ENCODE data around the gene SLC4A1. TPM values are rescaled to one million over a fixed set of nuclear protein-coding genes. Genes with fewer than 3 reads are reported as not detected.
A peak's percentile ranks its signal among the peaks of the same experiment; 100 is the strongest.

The SLC4A1 gene
- total and polyA plus RNA-seq, 2 of the 13 experiments (the other 11 are each of a cell fraction or from before 2014, with no cell fraction given), result not detected

GRCh38 chr17:44220213-44221083 lies 47.5 kb downstream of the SLC4A1 start (continued):
- TF ChIP-seq DNMT1 (CRISPR knock-in tag; IDR thresholded peaks at IDR 0.05) (no peak), ZNF790 (CRISPR knock-in tag; IDR thresholded peaks at IDR 0.05; ENCODE audit: borderline replicate concordance) (0 out of 2 replicates have a peak, but pooled peaks have one; percentile 33), KLF9 (CRISPR knock-in tag; IDR thresholded peaks at IDR 0.05; ENCODE audit: low read depth) (no peak), DRAP1 (CRISPR knock-in tag; IDR thresholded peaks at IDR 0.05) (no peak), NBN (conservative IDR thresholded peaks at IDR 0.05) (no peak), ATF3 (CRISPR knock-in tag; IDR thresholded peaks at IDR 0.05) (no peak), TMF1 (CRISPR knock-in tag; IDR thresholded peaks at IDR 0.05; ENCODE audit: low read depth) (no peak), ZNF629 (CRISPR knock-in tag; conservative IDR thresholded peaks at IDR 0.05) (peak; percentile 23; the same call in 1 of the 2 replicates), ZNF75D (CRISPR knock-in tag; IDR thresholded peaks at IDR 0.05; ENCODE audit: borderline replicate concordance) (no peak), GATAD2A (CRISPR knock-in tag; IDR thresholded peaks at IDR 0.05) (no peak), RFXAP (CRISPR knock-in tag; IDR thresholded peaks at IDR 0.05; ENCODE audit: borderline replicate concordance) (0 out of 2 replicates have a peak, but pooled peaks have one; percentile 26)
- TF ChIP-seq, protein P1, sequence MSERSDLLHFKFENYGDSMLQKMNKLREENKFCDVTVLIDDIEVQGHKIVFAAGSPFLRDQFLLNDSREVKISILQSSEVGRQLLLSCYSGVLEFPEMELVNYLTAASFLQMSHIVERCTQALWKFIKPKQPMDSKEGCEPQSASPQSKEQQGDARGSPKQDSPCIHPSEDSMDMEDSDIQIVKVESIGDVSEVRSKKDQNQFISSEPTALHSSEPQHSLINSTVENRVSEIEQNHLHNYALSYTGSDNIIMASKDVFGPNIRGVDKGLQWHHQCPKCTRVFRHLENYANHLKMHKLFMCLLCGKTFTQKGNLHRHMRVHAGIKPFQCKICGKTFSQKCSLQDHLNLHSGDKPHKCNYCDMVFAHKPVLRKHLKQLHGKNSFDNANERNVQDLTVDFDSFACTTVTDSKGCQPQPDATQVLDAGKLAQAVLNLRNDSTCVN (CRISPR knock-in tag; IDR thresholded peaks at IDR 0.05; ENCODE audit: borderline replicate concordance), result no peak
- TF ChIP-seq, protein P2, sequence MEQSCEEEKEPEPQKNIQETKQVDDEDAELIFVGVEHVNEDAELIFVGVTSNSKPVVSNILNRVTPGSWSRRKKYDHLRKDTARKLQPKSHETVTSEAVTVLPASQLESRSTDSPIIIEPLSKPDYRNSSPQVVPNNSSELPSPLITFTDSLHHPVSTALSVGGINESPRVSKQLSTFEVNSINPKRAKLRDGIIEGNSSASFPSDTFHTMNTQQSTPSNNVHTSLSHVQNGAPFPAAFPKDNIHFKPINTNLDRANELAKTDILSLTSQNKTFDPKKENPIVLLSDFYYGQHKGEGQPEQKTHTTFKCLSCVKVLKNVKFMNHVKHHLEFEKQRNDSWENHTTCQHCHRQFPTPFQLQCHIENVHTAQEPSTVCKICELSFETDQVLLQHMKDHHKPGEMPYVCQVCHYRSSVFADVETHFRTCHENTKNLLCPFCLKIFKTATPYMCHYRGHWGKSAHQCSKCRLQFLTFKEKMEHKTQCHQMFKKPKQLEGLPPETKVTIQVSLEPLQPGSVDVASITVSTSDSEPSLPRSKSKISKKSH (CRISPR knock-in tag; IDR thresholded peaks at IDR 0.05; ENCODE audit: borderline replicate concordance), result 0 out of 2 replicates have a peak, but pooled peaks have one; percentile 11
- TF ChIP-seq, protein P3, sequence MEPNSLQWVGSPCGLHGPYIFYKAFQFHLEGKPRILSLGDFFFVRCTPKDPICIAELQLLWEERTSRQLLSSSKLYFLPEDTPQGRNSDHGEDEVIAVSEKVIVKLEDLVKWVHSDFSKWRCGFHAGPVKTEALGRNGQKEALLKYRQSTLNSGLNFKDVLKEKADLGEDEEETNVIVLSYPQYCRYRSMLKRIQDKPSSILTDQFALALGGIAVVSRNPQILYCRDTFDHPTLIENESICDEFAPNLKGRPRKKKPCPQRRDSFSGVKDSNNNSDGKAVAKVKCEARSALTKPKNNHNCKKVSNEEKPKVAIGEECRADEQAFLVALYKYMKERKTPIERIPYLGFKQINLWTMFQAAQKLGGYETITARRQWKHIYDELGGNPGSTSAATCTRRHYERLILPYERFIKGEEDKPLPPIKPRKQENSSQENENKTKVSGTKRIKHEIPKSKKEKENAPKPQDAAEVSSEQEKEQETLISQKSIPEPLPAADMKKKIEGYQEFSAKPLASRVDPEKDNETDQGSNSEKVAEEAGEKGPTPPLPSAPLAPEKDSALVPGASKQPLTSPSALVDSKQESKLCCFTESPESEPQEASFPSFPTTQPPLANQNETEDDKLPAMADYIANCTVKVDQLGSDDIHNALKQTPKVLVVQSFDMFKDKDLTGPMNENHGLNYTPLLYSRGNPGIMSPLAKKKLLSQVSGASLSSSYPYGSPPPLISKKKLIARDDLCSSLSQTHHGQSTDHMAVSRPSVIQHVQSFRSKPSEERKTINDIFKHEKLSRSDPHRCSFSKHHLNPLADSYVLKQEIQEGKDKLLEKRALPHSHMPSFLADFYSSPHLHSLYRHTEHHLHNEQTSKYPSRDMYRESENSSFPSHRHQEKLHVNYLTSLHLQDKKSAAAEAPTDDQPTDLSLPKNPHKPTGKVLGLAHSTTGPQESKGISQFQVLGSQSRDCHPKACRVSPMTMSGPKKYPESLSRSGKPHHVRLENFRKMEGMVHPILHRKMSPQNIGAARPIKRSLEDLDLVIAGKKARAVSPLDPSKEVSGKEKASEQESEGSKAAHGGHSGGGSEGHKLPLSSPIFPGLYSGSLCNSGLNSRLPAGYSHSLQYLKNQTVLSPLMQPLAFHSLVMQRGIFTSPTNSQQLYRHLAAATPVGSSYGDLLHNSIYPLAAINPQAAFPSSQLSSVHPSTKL (CRISPR knock-in tag; IDR thresholded peaks at IDR 0.05), result no peak
- TF ChIP-seq, protein P4, sequence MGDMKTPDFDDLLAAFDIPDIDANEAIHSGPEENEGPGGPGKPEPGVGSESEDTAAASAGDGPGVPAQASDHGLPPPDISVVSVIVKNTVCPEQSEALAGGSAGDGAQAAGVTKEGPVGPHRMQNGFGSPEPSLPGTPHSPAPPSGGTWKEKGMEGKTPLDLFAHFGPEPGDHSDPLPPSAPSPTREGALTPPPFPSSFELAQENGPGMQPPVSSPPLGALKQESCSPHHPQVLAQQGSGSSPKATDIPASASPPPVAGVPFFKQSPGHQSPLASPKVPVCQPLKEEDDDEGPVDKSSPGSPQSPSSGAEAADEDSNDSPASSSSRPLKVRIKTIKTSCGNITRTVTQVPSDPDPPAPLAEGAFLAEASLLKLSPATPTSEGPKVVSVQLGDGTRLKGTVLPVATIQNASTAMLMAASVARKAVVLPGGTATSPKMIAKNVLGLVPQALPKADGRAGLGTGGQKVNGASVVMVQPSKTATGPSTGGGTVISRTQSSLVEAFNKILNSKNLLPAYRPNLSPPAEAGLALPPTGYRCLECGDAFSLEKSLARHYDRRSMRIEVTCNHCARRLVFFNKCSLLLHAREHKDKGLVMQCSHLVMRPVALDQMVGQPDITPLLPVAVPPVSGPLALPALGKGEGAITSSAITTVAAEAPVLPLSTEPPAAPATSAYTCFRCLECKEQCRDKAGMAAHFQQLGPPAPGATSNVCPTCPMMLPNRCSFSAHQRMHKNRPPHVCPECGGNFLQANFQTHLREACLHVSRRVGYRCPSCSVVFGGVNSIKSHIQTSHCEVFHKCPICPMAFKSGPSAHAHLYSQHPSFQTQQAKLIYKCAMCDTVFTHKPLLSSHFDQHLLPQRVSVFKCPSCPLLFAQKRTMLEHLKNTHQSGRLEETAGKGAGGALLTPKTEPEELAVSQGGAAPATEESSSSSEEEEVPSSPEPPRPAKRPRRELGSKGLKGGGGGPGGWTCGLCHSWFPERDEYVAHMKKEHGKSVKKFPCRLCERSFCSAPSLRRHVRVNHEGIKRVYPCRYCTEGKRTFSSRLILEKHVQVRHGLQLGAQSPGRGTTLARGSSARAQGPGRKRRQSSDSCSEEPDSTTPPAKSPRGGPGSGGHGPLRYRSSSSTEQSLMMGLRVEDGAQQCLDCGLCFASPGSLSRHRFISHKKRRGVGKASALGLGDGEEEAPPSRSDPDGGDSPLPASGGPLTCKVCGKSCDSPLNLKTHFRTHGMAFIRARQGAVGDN (CRISPR knock-in tag; IDR thresholded peaks at IDR 0.05), result peak; percentile 44
